SKM-1 treated with dmso at 0.1 percent for 144 hours (cell line): ENCODE data around the gene DAAM1.

Experiments
- DNase-seq: peaks from one replicate; lab custom pipeline; 2025; ENCODE audit not compliant: unreplicated experiment; lab: John Stamatoyannopoulos, UW

Gene DAAM1

DNA sequence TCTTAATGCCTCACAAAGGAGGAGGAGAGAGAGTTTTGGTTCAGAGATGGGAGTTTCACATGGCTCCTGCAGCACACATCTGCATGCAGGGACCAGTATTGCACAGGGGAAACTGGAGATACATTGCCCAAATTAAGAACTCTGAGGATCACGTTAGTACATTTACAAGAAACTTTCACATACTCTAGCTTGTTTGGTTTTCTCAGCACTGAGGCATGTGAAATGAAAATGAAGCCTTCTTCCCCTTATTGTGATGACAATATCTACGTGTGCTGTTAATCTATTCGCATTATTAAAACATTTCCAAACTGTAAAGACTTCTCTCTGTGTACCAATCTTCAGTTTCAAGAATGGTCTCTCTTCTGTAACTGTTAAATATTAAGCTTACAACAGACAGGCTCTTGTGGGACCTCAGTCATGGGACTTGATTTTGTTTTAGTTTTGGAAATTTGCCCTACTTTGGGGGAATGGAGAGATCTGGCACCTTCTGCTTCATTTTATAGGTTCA is 124.7 kb downstream of the DAAM1 start:
- no peak for DNase-seq

DNA sequence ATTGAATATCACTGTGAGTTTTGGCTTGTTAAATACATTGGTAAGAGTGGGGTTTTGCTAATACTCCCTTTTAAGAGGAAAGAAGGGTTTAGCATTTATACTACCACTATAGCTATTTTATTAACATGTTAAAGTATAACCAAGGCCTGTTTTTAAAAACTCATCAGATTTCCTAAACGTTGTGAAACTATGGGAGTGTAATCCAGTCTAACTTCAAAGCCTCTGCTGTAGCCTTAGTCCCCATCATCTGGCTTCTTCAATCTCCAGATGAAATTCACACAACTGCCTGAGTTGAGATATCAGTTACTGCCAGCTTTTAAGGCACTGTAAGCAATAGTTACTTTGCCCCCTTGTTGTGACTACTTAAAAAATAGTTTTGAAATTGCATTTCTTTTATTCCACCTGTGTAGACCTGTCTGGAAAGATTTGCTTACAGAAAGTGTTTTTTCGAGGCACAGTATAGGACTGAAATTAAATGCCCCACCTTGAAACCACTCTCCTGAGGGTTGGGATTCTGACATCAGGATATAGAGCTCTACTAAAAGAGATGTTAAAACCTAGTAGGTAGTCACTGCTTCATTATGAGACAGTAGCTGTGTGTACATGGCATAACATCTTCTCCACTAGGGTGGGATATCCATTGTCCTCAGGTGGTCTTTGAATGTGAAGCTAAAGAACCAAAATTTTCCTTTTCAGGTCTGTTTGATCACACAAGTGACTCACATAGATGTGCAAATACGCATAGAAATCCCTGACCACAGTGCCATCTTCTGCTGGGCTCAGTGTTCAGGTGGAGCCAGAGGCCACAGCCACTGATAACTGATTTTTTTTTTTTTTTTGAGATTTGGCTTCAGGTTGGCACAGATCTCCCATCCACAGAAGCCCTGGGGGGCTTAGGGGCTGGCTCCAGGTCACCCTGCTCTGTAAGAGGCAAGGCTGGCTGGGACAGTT is 125.5 kb downstream of the DAAM1 start:
- DNase-seq, result no peak

DNA sequence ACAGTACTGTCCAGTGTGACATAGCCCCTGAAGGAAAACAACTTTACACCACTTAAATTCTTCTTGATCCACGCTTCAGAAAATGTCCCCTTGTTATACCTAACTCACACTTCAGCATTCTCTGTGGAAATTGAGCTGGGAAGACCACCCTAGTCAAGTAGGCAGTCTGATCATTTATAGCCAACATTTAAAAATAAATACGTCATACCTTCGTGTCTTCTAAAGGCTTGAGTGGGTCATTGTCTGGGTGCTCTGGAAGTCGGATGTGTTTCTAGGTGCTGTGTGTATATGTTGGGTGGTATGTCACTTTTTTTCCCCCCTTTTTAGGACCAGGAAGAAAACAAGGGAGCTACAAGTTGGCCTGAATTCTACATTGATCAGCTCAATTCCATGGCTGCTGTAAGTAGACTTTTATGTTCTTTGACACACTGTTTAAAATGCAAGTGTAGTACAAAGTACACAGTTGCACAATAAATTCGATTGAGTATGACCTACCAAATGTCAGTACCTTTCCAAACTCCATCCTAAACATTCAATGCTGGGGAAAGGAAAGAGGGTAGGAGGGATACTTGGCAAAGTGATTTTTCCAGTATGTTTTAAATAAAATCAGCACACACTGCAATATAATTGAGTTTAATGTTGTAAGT is 126.6 kb downstream of the DAAM1 start:
- DNase-seq, result no peak

DNA sequence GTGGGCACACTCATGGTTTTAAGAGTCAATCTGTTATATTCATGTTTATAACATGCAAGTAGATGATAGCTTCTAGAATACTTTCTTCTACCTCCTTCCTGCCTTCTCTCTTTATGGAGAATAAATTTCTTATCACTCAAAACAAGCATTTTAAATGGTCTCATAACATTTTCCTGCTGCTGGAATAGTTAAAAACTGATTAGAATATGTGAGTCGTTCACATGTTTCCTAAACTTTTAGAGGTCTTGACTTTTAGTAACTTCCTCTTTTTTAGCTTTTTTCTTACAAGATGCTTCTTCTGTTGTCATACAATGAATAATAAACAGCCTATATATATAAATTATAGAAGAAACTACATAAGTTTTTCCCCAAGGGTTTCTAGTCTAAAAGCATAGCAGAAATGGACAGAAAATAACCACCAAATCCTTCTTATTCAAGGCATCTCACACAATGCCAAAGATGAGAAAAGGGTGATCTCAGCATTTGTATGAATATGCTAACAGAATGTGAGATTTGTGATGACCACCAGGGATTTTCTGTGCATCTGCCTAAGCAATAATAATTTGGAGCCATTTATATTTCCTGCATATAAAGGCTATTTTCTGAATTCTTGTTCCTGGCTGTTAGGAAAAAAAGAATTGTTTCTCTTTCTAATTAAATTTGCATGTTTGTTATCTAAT is 127.8 kb downstream of the DAAM1 start:
- no peak for DNase-seq

DNA sequence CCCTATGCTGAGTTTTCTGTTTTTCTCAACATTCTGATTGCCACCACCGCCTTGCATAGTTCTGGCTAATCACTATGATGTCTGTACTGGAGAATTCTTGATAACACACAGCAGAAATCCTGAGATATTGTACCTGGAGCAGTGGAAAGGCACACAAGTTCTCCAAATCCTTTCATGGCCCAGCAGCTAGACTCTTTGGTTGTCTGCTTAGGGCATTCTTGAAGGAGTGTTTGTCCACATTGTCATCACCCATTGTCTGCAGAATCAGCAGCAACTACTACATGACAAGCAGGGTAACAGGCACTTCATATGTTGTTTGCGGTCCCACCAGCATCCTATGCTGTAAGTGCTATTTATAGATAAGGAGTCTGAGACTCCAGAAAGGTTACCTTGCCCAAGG is 128.9 kb downstream of the DAAM1 start:
- DNase-seq, result no peak

DNA sequence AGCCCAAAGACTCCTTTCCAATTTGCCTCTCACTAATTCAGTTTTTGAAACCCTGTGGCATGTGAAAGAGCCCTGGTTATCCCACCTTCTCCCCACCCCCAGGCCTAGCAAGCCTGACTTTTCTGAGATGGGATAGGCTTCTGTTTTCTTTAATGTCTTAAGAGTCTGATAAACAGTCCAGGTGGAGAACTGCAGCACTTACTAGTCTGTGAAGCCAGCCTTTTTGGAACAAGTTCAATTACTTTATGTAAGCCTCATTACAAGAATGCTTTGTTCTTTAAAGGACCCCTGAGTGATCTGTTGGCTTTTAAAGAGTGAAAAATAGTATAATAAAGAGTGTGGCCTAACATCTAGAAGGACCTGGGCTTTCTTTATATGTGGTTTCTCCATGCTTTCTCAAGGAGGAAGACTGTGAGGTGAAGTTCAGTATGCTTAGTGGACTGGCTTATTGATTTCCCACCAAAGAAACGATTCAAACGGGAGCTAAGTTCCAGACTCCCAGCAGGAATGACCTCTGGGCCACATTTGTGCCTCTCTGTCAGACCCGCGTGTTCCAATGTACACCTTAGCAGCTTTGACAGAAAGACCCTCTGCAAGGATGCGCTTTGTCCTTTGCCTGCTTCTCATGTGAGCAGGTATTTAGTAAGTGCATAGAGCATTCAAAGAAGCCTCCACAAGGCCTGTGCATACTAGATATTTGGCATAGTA is 129.5 kb downstream of the DAAM1 start:
- no peak for DNase-seq

DNA sequence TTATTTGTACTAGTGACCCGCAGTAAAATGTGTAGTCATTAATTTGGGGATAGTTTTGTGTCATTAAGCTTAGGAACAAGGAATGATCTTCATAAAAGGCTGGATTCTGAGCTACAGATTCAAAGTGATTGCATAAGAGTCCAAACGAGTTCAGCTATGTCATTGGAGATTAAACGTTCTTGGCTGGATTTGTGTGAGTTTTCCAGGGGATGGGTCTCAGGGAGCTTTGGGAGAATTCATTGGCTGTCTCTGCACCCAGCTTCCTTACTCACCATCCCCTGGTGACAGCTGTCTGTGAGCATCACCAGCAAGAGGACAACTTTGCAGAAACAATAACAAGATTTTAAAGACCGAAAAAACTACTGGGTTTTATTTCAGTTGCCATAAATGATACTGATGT is 130.4 kb downstream of the DAAM1 start:
- DNase-seq, result no peak

DNA sequence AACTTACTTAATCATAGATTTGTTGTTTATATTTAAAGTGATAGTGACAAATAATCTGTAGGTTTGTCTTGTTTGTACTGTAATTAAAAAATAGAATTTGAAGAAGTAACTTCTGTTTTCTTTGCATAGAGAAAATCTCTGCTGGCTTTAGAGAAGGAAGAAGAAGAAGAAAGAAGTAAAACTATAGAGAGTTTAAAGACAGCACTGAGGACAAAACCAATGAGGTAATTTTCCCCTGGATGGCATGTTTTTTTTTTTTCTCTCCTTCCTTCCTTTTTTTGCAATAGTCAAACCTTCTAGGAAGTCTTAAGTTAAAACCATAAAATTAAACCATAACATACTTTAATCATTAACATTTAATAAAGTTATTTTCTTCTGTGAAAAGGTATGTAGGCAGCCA is 131.9 kb downstream of the DAAM1 start:
- DNase-seq, result peak; percentile 15

DNA sequence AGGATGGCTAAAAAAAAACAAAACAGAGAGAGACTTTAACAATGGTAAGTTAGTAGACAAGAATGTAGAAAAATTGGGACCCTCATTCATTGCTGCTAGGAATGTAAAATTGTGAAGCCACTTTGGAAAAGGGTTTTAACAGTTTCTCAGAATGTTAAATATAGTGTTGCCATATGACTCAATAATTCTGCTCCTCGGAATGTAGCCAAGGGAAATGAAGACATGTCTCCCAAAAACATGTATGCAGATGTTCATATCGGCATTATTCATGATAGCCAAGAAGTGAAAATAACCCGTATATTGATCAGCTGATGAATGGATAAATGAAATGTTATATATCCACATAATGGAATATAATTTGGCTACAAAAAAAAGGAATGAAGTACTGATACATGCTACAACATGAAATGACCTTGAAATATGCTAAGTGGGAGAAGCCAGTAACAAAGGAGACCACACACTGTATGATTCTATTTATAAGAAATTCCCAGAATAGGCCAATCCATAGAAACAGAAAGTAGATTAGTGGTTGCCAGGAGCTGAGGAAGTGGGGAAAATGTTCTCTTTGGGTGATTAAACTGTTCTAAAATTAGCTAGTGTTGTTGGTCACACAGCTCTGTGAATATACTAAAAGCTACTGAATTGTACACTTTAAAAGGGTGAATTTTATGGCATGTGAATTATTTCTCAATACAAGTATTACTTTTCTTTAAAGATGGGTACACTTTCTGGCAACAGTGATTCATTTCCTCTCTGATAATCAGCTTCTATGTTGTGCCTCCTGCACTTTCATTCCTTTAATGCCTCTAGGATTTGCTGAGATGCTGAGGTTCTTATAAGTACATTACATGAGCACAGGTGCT is 132.5 kb downstream of the DAAM1 start:
- DNase-seq, result no peak

DNA sequence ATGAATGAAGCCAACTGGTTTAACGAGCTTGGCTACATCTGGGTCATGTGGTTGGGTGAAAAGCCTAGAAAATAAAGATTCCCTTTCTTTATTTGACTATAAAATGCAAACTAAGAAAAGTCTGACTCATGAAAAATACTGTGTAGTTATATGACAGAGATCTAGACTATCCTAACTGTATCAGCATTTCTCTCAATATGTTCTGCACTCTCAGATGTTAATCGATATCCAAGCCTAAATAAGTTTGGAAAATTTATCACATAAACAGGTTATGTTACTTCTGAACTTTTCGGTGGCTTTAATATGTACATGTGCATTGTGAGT is 133.1 kb downstream of the DAAM1 start:
- no peak for DNase-seq

DNA sequence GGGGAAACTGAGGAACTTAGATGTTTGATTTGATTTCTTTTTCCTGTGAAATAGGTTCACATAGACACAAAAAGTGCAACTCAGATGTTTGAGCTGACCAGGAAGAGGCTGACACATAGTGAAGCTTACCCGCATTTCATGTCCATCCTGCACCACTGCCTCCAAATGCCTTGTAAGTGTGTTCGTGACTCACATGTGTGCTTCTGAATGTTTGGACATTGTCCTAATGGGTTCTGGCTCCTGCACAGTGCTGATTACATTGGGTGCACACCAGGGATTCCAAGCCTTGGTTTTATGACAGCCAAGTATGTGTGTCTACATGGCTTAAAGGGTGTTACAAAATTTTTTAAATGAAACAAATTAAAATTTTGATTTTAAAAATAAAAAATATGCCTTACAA is 137.4 kb downstream of the DAAM1 start:
- no peak for DNase-seq

DNA sequence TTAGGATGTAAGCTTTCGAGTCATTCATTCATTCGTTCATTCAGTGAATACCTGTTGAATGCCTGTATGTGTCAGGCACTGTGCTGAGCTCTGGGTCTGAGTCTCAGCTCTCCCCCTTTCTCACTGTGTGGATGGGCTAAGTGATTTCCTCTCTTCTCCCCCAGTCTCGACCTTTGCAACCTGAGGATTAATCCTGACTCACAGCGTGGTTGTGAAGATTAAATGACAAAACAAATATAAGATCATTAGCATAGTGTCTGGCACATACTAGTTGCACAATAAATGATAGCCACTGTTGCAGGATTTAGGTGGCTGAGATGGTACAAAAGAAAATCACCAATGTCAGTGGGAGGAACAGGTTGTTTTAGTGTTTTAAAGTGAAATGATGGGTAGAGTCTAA is 140.0 kb downstream of the DAAM1 start:
- no peak for DNase-seq

DNA sequence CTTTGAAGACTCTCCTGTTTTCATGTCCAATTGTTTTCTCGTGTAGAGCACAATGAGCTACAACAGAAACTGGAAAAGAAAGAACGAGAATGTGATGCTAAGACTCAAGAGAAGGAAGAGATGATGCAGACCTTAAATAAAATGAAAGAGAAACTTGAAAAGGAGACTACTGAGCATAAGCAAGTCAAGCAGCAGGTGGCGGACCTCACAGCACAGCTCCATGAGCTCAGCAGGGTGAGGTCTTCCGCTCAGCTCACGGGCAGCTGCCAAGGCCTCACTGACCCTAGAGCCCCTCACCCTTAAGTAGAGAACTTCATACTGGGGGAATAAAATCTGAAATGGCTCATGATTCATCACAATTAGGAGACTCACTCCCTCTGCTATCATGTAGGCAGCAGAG is 142.0 kb downstream of the DAAM1 start:
- DNase-seq, result no peak

DNA sequence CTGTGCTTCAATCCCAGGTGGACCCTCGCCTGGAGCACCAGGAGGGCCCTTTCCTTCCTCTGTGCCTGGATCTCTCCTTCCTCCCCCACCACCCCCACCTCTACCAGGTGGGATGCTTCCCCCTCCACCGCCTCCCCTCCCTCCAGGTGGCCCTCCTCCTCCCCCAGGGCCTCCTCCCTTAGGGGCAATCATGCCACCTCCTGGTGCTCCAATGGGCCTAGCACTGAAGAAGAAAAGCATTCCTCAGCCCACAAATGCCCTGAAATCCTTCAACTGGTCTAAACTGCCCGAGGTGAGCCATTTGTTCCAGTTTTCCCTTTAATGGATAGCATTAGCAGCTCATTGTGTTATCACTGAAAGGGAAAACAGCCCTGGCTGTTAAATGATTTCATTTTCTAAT is 142.8 kb downstream of the DAAM1 start:
- no peak for DNase-seq

DNA sequence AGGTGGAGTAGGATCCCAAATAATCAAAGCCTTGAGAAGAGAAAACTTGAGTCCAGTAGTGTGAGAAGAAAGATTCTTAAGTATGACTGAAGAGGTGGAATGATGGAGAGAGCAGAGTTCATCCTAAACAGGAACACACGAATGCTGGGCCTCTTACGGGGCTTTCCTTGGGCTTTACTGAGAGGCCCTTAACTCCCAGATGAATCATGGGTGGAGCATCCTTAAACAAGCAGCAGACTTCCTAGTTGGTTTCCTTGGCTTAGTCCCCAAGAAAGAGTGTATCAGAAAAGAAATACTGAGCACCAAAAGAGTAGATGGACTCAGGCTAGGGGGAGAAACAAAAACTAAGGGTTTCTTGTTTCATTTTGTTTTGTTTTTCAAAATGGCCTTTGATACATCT is 144.3 kb downstream of the DAAM1 start:
- DNase-seq, result no peak

DNA sequence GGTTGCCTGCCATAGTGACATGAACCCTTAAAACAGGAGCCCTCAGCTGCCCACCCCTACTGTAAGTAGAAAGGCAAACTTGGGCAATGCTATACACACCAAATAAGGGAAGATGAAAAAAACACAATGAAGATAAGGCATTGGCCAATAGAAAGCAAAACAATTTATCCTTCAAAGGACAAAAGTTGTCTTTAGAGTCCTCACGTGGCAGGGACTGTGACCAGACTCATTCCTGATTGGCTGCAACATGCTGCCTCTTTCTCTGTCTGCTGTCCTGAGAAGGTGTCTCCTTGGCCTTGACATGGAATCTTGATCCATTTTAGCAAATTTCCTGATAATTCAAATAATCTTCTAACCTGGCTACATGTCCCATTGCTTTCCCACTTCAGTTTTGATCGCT is 144.8 kb downstream of the DAAM1 start:
- no peak for DNase-seq

DNA sequence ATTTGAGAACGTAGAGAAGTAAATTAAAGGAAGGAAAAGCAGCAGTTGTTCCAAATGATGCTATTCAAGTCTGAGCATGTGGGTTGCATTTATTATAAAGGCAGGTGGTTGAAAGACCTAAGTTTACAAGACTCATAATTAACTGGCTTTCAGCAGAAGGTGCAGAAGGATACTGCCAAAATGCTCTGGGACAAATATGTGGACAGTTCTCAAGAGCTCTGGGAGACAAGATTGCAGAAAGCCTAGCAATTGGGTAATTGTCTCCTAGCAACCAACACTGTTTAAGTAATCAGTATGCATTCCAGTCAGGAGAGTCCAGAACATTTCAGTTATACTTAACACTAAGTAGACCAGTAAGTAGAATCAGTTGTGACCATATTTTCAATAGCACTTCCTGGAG is 145.2 kb downstream of the DAAM1 start:
- DNase-seq, result peak; percentile 24

DNA sequence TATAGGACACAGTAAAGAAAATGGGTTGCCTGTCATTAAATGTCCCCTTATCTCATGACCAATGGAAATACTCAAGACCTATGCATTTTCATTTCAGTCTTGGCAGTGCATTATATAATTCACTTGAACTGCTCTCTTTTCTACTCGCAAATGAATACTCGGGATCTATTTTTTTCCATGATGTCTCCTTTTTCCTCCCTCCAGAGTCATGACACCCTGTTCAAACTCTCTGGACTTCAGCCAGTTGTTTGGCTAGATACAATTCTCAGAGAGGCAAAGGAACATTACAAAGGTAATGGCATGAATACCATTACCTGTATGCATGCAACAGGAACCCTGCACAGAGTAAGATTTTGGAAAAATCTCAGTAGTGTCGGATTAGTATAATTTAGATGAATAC is 145.8 kb downstream of the DAAM1 start:
- DNase-seq, result no peak

DNA sequence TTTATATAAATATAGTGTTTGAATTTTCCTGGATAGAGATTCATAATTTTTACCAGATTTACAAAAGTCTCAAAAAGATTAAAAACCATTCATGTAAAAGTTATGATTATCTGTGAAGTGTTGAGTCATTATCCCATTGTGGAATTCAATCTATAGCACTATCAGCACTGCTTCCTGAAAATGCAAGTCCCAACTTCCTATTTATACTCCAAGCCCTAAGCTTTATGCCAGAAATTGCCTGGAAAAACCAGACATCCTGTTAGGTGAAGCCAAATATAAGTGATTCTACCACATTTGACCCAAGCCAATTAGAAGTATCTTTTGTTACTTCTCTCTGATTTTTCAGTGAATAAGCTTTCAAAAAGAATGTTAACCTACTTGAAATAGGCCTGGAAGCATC is 147.6 kb downstream of the DAAM1 start:
- no peak for DNase-seq

DNA sequence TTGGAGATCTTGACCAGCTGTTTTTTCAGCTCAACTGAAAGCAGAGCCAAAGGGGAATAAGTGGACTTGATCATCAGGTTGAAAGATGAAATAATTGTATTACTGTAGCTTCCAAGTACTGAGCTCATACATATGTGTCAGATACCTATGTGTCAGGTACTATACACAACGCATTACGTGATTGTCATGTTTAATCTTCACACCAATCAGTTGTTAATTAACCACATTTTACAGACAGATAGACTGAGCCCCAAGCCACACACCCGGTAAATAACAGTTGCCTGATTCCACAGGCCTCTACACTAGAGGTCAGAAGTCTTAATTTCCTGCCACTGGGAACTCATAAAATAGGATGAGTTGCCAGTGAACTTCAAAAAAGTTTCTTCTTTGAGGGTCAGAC is 148.2 kb downstream of the DAAM1 start:
- no peak for DNase-seq
